ENCODE measurements around the gene ARHGAP24. TPM values are rescaled to one million over a fixed set of nuclear protein-coding genes. Genes with fewer than 3 reads are reported as not detected.

ARHGAP24 gene
- total RNA-seq, 1 experiment from 2014 or later: 1.2 TPM

GRCh38 chr4:85919200-85919887 is 444.4 kb downstream of the ARHGAP24 start:
- no peaks in the 10 kb centered on the region for H3K36me3 ChIP-seq (replicated peaks; ENCODE audit: control insufficient read depth, insufficient read depth, low read length)
- no peak for DNase-seq
- H3K4me3 ChIP-seq (ENCODE audit: insufficient read depth, low read depth, low read length): no peak overlapping the region
- no peaks in the 10 kb centered on the region for H3K27me3 ChIP-seq (ENCODE audit: control insufficient read depth, insufficient read depth, low read length)

- H3K36me3 ChIP-seq (replicated peaks; ENCODE audit: control insufficient read depth, insufficient read depth, low read length): no peaks in the 10 kb centered on the region
- DNase-seq: no peak
Measured at GRCh38 chr4:85925071-85925470, 450.1 kb downstream of the ARHGAP24 start.

GRCh38 chr4:85928775-85929591 is 454.0 kb downstream of the ARHGAP24 start:
- no peaks in the 10 kb centered on the region for H3K27me3 ChIP-seq (ENCODE audit: control insufficient read depth, insufficient read depth, low read length)
- no peaks in the 10 kb centered on the region for H3K36me3 ChIP-seq (replicated peaks; ENCODE audit: control insufficient read depth, insufficient read depth, low read length)
- H3K4me3 ChIP-seq (ENCODE audit: insufficient read depth, low read depth, low read length): no peak overlapping the region
- no peak for DNase-seq

More at GRCh38 chr4:85925071-85925470, 450.1 kb downstream of the ARHGAP24 start:
- Histone ChIP-seq H3K4me3 (ENCODE audit: insufficient read depth, low read depth, low read length) (no peak overlapping the region), H3K27me3 (ENCODE audit: control insufficient read depth, insufficient read depth, low read length) (no peaks in the 10 kb centered on the region)

- peak overlapping the region; percentile 13 for H3K4me3 ChIP-seq (ENCODE audit: insufficient read depth, low read depth, low read length)
- DNase-seq: peak; percentile 20
- H3K36me3 ChIP-seq (replicated peaks; ENCODE audit: control insufficient read depth, insufficient read depth, low read length): no peaks in the 10 kb centered on the region
- no peaks in the 10 kb centered on the region for H3K27me3 ChIP-seq (ENCODE audit: control insufficient read depth, insufficient read depth, low read length)
Measured at GRCh38 chr4:85929961-85930665, 455.2 kb downstream of the ARHGAP24 start.

- no peaks in the 10 kb centered on the region for H3K36me3 ChIP-seq (replicated peaks; ENCODE audit: control insufficient read depth, insufficient read depth, low read length)
- no peaks in the 10 kb centered on the region for H3K27me3 ChIP-seq (ENCODE audit: control insufficient read depth, insufficient read depth, low read length)
- DNase-seq: no peak
- H3K4me3 ChIP-seq (ENCODE audit: insufficient read depth, low read depth, low read length): no peak overlapping the region
Measured at GRCh38 chr4:85932500-85933290, 457.7 kb downstream of the ARHGAP24 start.

- H3K4me3 ChIP-seq (ENCODE audit: insufficient read depth, low read depth, low read length): no peak overlapping the region
- H3K36me3 ChIP-seq (replicated peaks; ENCODE audit: control insufficient read depth, insufficient read depth, low read length): no peaks in the 10 kb centered on the region
- no peaks in the 10 kb centered on the region for H3K27me3 ChIP-seq (ENCODE audit: control insufficient read depth, insufficient read depth, low read length)
- no peak for DNase-seq
Measured at GRCh38 chr4:85933291-85933640, 458.3 kb downstream of the ARHGAP24 start.

- Histone ChIP-seq H3K4me3 (ENCODE audit: insufficient read depth, low read depth, low read length) (no peak overlapping the region), H3K36me3 (replicated peaks; ENCODE audit: control insufficient read depth, insufficient read depth, low read length) (no peaks in the 10 kb centered on the region), H3K27me3 (ENCODE audit: control insufficient read depth, insufficient read depth, low read length) (no peaks in the 10 kb centered on the region)
- no peak for DNase-seq
Measured at GRCh38 chr4:85937507-85937906, 462.6 kb downstream of the ARHGAP24 start.

- H3K4me3 ChIP-seq (ENCODE audit: insufficient read depth, low read depth, low read length): no peak overlapping the region
- H3K27me3 ChIP-seq (ENCODE audit: control insufficient read depth, insufficient read depth, low read length): no peaks in the 10 kb centered on the region
- DNase-seq: no peak
- H3K36me3 ChIP-seq (replicated peaks; ENCODE audit: control insufficient read depth, insufficient read depth, low read length): no peaks in the 10 kb centered on the region
Measured at GRCh38 chr4:85938062-85938461, 463.1 kb downstream of the ARHGAP24 start.

- Histone ChIP-seq H3K4me3 (ENCODE audit: insufficient read depth, low read depth, low read length) (no peak overlapping the region), H3K36me3 (replicated peaks; ENCODE audit: control insufficient read depth, insufficient read depth, low read length) (no peaks in the 10 kb centered on the region), H3K27me3 (ENCODE audit: control insufficient read depth, insufficient read depth, low read length) (no peaks in the 10 kb centered on the region)
- DNase-seq: no peak
Measured at GRCh38 chr4:85938902-85939301, 464.0 kb downstream of the ARHGAP24 start.

GRCh38 chr4:85939595-85939994 is 464.6 kb downstream of the ARHGAP24 start:
- Histone ChIP-seq H3K36me3 (replicated peaks; ENCODE audit: control insufficient read depth, insufficient read depth, low read length) (no peaks in the 10 kb centered on the region), H3K27me3 (ENCODE audit: control insufficient read depth, insufficient read depth, low read length) (no peaks in the 10 kb centered on the region), H3K4me3 (ENCODE audit: insufficient read depth, low read depth, low read length) (no peak overlapping the region)
- DNase-seq: no peak

- DNase-seq: no peak
- no peak overlapping the region for H3K4me3 ChIP-seq (ENCODE audit: insufficient read depth, low read depth, low read length)
- no peaks in the 10 kb centered on the region for H3K27me3 ChIP-seq (ENCODE audit: control insufficient read depth, insufficient read depth, low read length)
- no peaks in the 10 kb centered on the region for H3K36me3 ChIP-seq (replicated peaks; ENCODE audit: control insufficient read depth, insufficient read depth, low read length)
Measured at GRCh38 chr4:85940151-85940550, 465.2 kb downstream of the ARHGAP24 start.

GRCh38 chr4:85942107-85942506 is 467.2 kb downstream of the ARHGAP24 start:
- no peaks in the 10 kb centered on the region for H3K36me3 ChIP-seq (replicated peaks; ENCODE audit: control insufficient read depth, insufficient read depth, low read length)
- DNase-seq: no peak
- H3K27me3 ChIP-seq (ENCODE audit: control insufficient read depth, insufficient read depth, low read length): no peaks in the 10 kb centered on the region
- no peak overlapping the region for H3K4me3 ChIP-seq (ENCODE audit: insufficient read depth, low read depth, low read length)

- DNase-seq: no peak
- Histone ChIP-seq H3K27me3 (ENCODE audit: control insufficient read depth, insufficient read depth, low read length) (no peaks in the 10 kb centered on the region), H3K36me3 (replicated peaks; ENCODE audit: control insufficient read depth, insufficient read depth, low read length) (no peaks in the 10 kb centered on the region), H3K4me3 (ENCODE audit: insufficient read depth, low read depth, low read length) (no peak overlapping the region)
Measured at GRCh38 chr4:85946821-85947220, 471.9 kb downstream of the ARHGAP24 start.

- no peak for DNase-seq
- Histone ChIP-seq H3K36me3 (replicated peaks; ENCODE audit: control insufficient read depth, insufficient read depth, low read length) (no peaks in the 10 kb centered on the region), H3K27me3 (ENCODE audit: control insufficient read depth, insufficient read depth, low read length) (no peaks in the 10 kb centered on the region), H3K4me3 (ENCODE audit: insufficient read depth, low read depth, low read length) (no peak overlapping the region)
Measured at GRCh38 chr4:85951099-85951498, 476.1 kb downstream of the ARHGAP24 start.

Data from H7 (cell line).